Purkinje cell (primary cell): ENCODE data around the gene IL1A. TPM values are rescaled to one million over a fixed set of nuclear protein-coding genes. Genes with fewer than 3 reads are reported as not detected.

Experiments
- polyA plus RNA-seq: library from polyadenylated mRNA; unstranded; fragments of >200 nt; fragmentation: Nextera tagmentation; gene quantifications from 2 replicates; pipeline ENCODE4 v1.2.1, GENCODE V29; 2014

Gene IL1A
- polyA plus RNA-seq, result not detected in 2 replicates

GRCh38 chr2:112784199-112785189 is at the start of gene IL1A:
TSS of gene IL1A (minus strand) at chr2:112784493. CDS start at chr2:112783770, 723 bp downstream.

GRCh38 chr2:112764071-112765044 is 19.9 kb downstream of the IL1A start, which contains the start of gene CKAP2L:
TSS of gene CKAP2L (minus strand) at chr2:112764609. CDS start at chr2:112764598, 11 bp downstream.

Other genes starting within 250 kb of the IL1A start
- 4.4 and 12.1 TPM in 2 replicates for gene POLR1B, start 242.0 kb downstream of the IL1A start, polyA plus RNA-seq
- 72.5 and 84.2 TPM in 2 replicates for gene CHCHD5, start 199.9 kb downstream of the IL1A start, polyA plus RNA-seq
- 732 and 829 TPM in 2 replicates for gene SLC20A1, start 138.6 kb downstream of the IL1A start, polyA plus RNA-seq
- 0.18 TPM in 1 of 2 replicates, not detected in the other for gene NT5DC4, start 63.5 kb downstream of the IL1A start, polyA plus RNA-seq
- gene CKAP2L, start 19.9 kb downstream of the IL1A start, polyA plus RNA-seq, result 3.7 TPM in 1 of 2 replicates, not detected in the other
- gene IL1B, start 52.3 kb upstream of the IL1A start, polyA plus RNA-seq, result not detected in 2 replicates
- gene IL37, start 126.7 kb upstream of the IL1A start, polyA plus RNA-seq, result not detected in 2 replicates
- gene IL36G, start 193.5 kb upstream of the IL1A start, polyA plus RNA-seq, result not detected in 2 replicates
- not detected in 2 replicates for gene IL36A, start 221.0 kb upstream of the IL1A start, polyA plus RNA-seq